Keratinocyte (primary cell): ENCODE data around the gene UPP1. TPM values are rescaled to one million over a fixed set of nuclear protein-coding genes. Genes with fewer than 3 reads are reported as not detected.

Source experiments
- DNase-seq: peaks from one replicate; pipeline ENCODE4 v3.0.0-alpha.2; 2011; ENCODE audit warnings: low read depth, missing footprints, low spot score
- FAIRE-seq: peaks from 2 replicates; lab custom pipeline; 2011; peaks lifted over from hg19 to GRCh38; lab: Jason Lieb, UNC
- H2AFZ ChIP-seq: 2 replicates; pipeline ENCODE4 v1.6.0; 2012; ENCODE audit warnings: low read length, control low read depth, inconsistent platforms; ENCODE audit not compliant: control insufficient read depth
- H3K27ac ChIP-seq: 2 replicates; pipeline ENCODE4 v1.5.1; 2011; ENCODE audit warnings: low read length; ENCODE audit not compliant: control insufficient read depth, insufficient read depth
- H3K27me3 ChIP-seq: 3 replicates; pipeline ENCODE4 v1.6.0; 2011; ENCODE audit warnings: low read length; ENCODE audit not compliant: control insufficient read depth, insufficient read depth; ENCODE audit errors: extremely low read depth
- H3K36me3 ChIP-seq, 2 experiments: 2 replicates in 1 of 2; 3 replicates in 1 of 2; pipeline ENCODE4 v1.5.1; 2011; ENCODE audit warnings: low read length in 2 of 2, mild to moderate bottlenecking in 1 of 2; ENCODE audit not compliant: control insufficient read depth in 2 of 2, insufficient read depth in 2 of 2; ENCODE audit errors: extremely low read depth in 1 of 2
- H3K4me1 ChIP-seq: 3 replicates; pipeline ENCODE4 v1.5.1; 2011; ENCODE audit warnings: low read length; ENCODE audit not compliant: control insufficient read depth, insufficient read depth; ENCODE audit errors: extremely low read depth
- H3K4me2 ChIP-seq: 3 replicates; pipeline ENCODE4 v1.6.0; 2011; ENCODE audit warnings: low read depth, low read length; ENCODE audit not compliant: control insufficient read depth, insufficient read depth; ENCODE audit errors: extremely low read depth
- H3K4me3 ChIP-seq, 3 experiments: fragments of 200-600 bp in 1 of 3; sonication (generic) in 1 of 3; 2 replicates in 2 of 3; 3 replicates in 1 of 3; pipeline ENCODE4 v1.5.1; 2011 to 2016; ENCODE audit warnings: low read length in 3 of 3, mild to moderate bottlenecking in 3 of 3, control low read depth in 2 of 3, inconsistent platforms in 1 of 3, low read depth in 1 of 3, mixed read lengths in 1 of 3, mixed run types in 1 of 3, moderate library complexity in 1 of 3; ENCODE audit not compliant: control insufficient read depth in 2 of 3, insufficient read depth in 2 of 3; ENCODE audit errors: extremely low read depth in 1 of 3
- H3K79me2 ChIP-seq: 2 replicates; pipeline ENCODE4 v1.6.0; 2012; ENCODE audit warnings: low read length; ENCODE audit not compliant: control insufficient read depth, insufficient read depth
- H3K9ac ChIP-seq: 3 replicates; pipeline ENCODE4 v1.6.0; 2011; ENCODE audit warnings: low read length; ENCODE audit not compliant: control insufficient read depth, insufficient read depth; ENCODE audit errors: extremely low read depth
- H3K9me1 ChIP-seq: 3 replicates; pipeline ENCODE4 v1.6.0; 2011; ENCODE audit warnings: low read length; ENCODE audit not compliant: control insufficient read depth, insufficient read depth; ENCODE audit errors: extremely low read depth
- H3K9me3 ChIP-seq: 2 replicates; pipeline ENCODE4 v1.5.1; 2012; ENCODE audit warnings: low read depth, low read length; ENCODE audit not compliant: control insufficient read depth
- H4K20me1 ChIP-seq: 3 replicates; pipeline ENCODE4 v1.6.0; 2011; ENCODE audit warnings: low read length; ENCODE audit not compliant: control insufficient read depth, insufficient read depth; ENCODE audit errors: extremely low read depth
- CTCF ChIP-seq, 3 experiments: IDR thresholded peaks in 1 of 3; conservative IDR thresholded peaks in 1 of 3; optimal IDR thresholded peaks in 1 of 3; 2 replicates in 2 of 3; 3 replicates in 1 of 3; pipeline versions ENCODE3 to v1.5.1; 2011; ENCODE audit warnings: low read length in 3 of 3, mild to moderate bottlenecking in 3 of 3, moderate library complexity in 2 of 3, control low read depth in 1 of 3, inconsistent platforms in 1 of 3; ENCODE audit not compliant: insufficient read depth in 2 of 3; ENCODE audit errors: extremely low read depth in 1 of 3
- EZH2 ChIP-seq: IDR thresholded peaks from one replicate; pipeline ENCODE4 v1.6.1; 2012; ENCODE audit warnings: inconsistent platforms, mild to moderate bottlenecking, low read length, moderate library complexity
- dilution Hi-C: fragments of 300-500 bp; cut with MboI; formaldehyde crosslinking; loops from one replicate; pipeline ENCODE4 v1.7.0; 2020; ENCODE audit warnings: low sequenced_read_pairs; ENCODE audit not compliant: extremely low pct_ligation_motif_present
- polyA plus RNA-seq, 5 experiments: library from polyadenylated mRNA; depleted of rRNA in 3 of 5; stranded (reverse) in 3 of 5; stranded (forward) in 1 of 5; unstranded in 1 of 5; fragments of >200 nt; gene quantifications; 1 replicate in 1 of 5; 2 replicates in 3 of 5; 3 replicates in 1 of 5; pipeline versions ENCODE4 v1.2.1 to v1.2.3, GENCODE V29; 2011 to 2012; ENCODE audit warnings: missing spikeins in 2 of 5, low read depth in 1 of 5, low replicate concordance in 1 of 5

UPP1 gene
- polyA plus RNA-seq, 1 donor (not counting 4 experiments of a cell fraction or from before 2014, with no cell fraction given) = 202 TPM

- no peak overlapping the region for H3K4me2 ChIP-seq
- H3K79me2 ChIP-seq = no peaks in the 10 kb centered on the region
- H3K4me1 ChIP-seq = no peaks in the 10 kb centered on the region
- FAIRE-seq (no peak), DNase-seq (no peak)
- TF ChIP-seq CTCF (optimal IDR thresholded peaks at IDR 0.05 in 1 of 3, IDR thresholded peaks at IDR 0.05 in 1 of 3, conservative IDR thresholded peaks at IDR 0.05 in 1 of 3; ENCODE audit: extremely low read depth in 1 of 3, insufficient read depth in 2 of 3, low read length in 3 of 3) (no peak), EZH2 (no peak)
- H3K9me1 ChIP-seq = no peaks in the 10 kb centered on the region
- H4K20me1 ChIP-seq = no peaks in the 10 kb centered on the region
- no peak overlapping the region for H2AFZ ChIP-seq
- H3K27me3 ChIP-seq = no peaks in the 10 kb centered on the region
- dilution Hi-C loops = no loop called here
- no peak overlapping the region for H3K4me3 ChIP-seq
- H3K9ac ChIP-seq = no peak overlapping the region
- H3K36me3 ChIP-seq = no peaks in the 10 kb centered on the region
- no peaks in the 10 kb centered on the region for H3K9me3 ChIP-seq
- no peak overlapping the region for H3K27ac ChIP-seq
Observed at GRCh38 chr7:48059706-48060105, 29.4 kb upstream of the UPP1 start.

- H3K36me3 ChIP-seq = no peaks in the 10 kb centered on the region
- DNase-seq (no peak), FAIRE-seq (no peak)
- dilution Hi-C loops = no loop called here
- H3K9ac ChIP-seq = no peak overlapping the region
- H3K27me3 ChIP-seq = no peaks in the 10 kb centered on the region
- H3K4me2 ChIP-seq = no peak overlapping the region
- H3K79me2 ChIP-seq = no peaks in the 10 kb centered on the region
- H3K4me1 ChIP-seq = no peaks in the 10 kb centered on the region
- no peak overlapping the region for H2AFZ ChIP-seq
- no peaks in the 10 kb centered on the region for H4K20me1 ChIP-seq
- TF ChIP-seq CTCF (optimal IDR thresholded peaks at IDR 0.05 in 1 of 3, IDR thresholded peaks at IDR 0.05 in 1 of 3, conservative IDR thresholded peaks at IDR 0.05 in 1 of 3; ENCODE audit: extremely low read depth in 1 of 3, insufficient read depth in 2 of 3, low read length in 3 of 3) = no peak
- TF ChIP-seq EZH2 = no peak
- H3K27ac ChIP-seq = no peak overlapping the region
- no peaks in the 10 kb centered on the region for H3K9me3 ChIP-seq
- H3K4me3 ChIP-seq = no peak overlapping the region
- H3K9me1 ChIP-seq = no peaks in the 10 kb centered on the region
Observed at GRCh38 chr7:48063985-48064384, 25.1 kb upstream of the UPP1 start.
